IMR-90 (cell line): ENCODE measurements around the gene TEC. TPM values are rescaled to one million over a fixed set of nuclear protein-coding genes. Genes with fewer than 3 reads are reported as not detected.
"Not testable (repeated sequence)": the region's sequence is repeated elsewhere in the genome, so short reads cannot be mapped to it uniquely, and the experiment has no call there.

ENCODE experiments used
- ATAC-seq: fragments of 200-7000 bp; cut with Tn5 transposase; 2 replicates; pipeline ENCODE4 v1.9.1; 2020; ENCODE audit warnings: low read depth, mild to moderate bottlenecking, moderate library complexity
- BruUV-seq: library from RNA; stranded (reverse); fragments of 400-500 nt; replicated peaks from 2 replicates; lab custom pipeline; 2021; lab: Mats Ljungman, UMichigan
- CTCF ChIA-PET: fragments of 300-600 bp; formaldehyde crosslinking; extraction: SDS; loops from one replicate; lab custom pipeline; 2021; ENCODE audit warnings: antibody characterized with exemption; lab: Yijun Ruan, JAX
- POLR2A ChIA-PET: fragments of 300-600 bp; sonication (Branson Sonifier 250); formaldehyde crosslinking; loops from one replicate; lab custom pipeline; 2022; ENCODE audit warnings: antibody characterized with exemption; ENCODE audit not compliant: unreplicated experiment; lab: Charles Lee
- DNase-seq: peaks from one replicate; pipeline ENCODE4 v3.0.0; 2013
- H2AFZ ChIP-seq: replicated peaks from 2 replicates; pipeline ENCODE3; 2013; ENCODE audit warnings: low read length, mild to moderate bottlenecking; ENCODE audit not compliant: poor library complexity
- H2AK5ac ChIP-seq: 2 replicates; pipeline ENCODE4 v1.6.1; 2013; ENCODE audit warnings: low read depth, low read length, inconsistent platforms
- H2AK9ac ChIP-seq: replicated peaks from 2 replicates; pipeline ENCODE3; 2013; ENCODE audit warnings: mild to moderate bottlenecking, low read depth, low read length, moderate library complexity; ENCODE audit not compliant: poor library complexity
- H2BK120ac ChIP-seq: 2 replicates; pipeline ENCODE4 v1.6.1; 2013; ENCODE audit warnings: low read depth, low read length, inconsistent platforms
- H2BK15ac ChIP-seq: 3 replicates; pipeline ENCODE4 v1.6.1; 2013; ENCODE audit warnings: low read depth, low read length, inconsistent platforms
- H2BK20ac ChIP-seq: 2 replicates; pipeline ENCODE4 v1.6.1; 2013; ENCODE audit warnings: low read depth, mild to moderate bottlenecking, inconsistent platforms, low read length, moderate library complexity
- H2BK5ac ChIP-seq: 2 replicates; pipeline ENCODE4 v1.6.1; 2013; ENCODE audit warnings: mild to moderate bottlenecking, low read depth, low read length, inconsistent platforms; ENCODE audit not compliant: poor library complexity, severe bottlenecking
- H3K14ac ChIP-seq: replicated peaks from 2 replicates; pipeline ENCODE4 v1.6.1; 2013; ENCODE audit warnings: low read depth, low read length, inconsistent platforms
- H3K18ac ChIP-seq: 2 replicates; pipeline ENCODE4 v1.6.1; 2013; ENCODE audit warnings: low read depth, low read length, control low read depth
- H3K23ac ChIP-seq: 2 replicates; pipeline ENCODE4 v1.6.1; 2013; ENCODE audit warnings: low read depth, low read length, inconsistent platforms
- H3K27ac ChIP-seq: 2 replicates; pipeline ENCODE4 v1.5.1; 2013; ENCODE audit warnings: mild to moderate bottlenecking, control low read depth, low read length; ENCODE audit not compliant: insufficient read depth
- H3K27me3 ChIP-seq: 2 replicates; pipeline ENCODE4 v1.6.1; 2013; ENCODE audit warnings: low read length; ENCODE audit not compliant: control insufficient read depth, insufficient read depth
- H3K36me3 ChIP-seq: 2 replicates; pipeline ENCODE4 v1.6.1; 2013; ENCODE audit warnings: low read length, mixed read lengths; ENCODE audit not compliant: control insufficient read depth, insufficient read depth
- H3K4ac ChIP-seq: 2 replicates; pipeline ENCODE4 v1.6.1; 2013; ENCODE audit warnings: low read depth, low read length, inconsistent platforms
- H3K4me1 ChIP-seq: 2 replicates; pipeline ENCODE4 v1.6.1; 2013; ENCODE audit warnings: low read length, mixed read lengths; ENCODE audit not compliant: control insufficient read depth, insufficient read depth
- H3K4me2 ChIP-seq: 2 replicates; pipeline ENCODE4 v1.6.1; 2013; ENCODE audit warnings: low read depth, mild to moderate bottlenecking, control low read depth, low read length, moderate library complexity
- H3K4me3 ChIP-seq: 2 replicates; pipeline ENCODE4 v1.5.1; 2013; ENCODE audit warnings: low read depth, mild to moderate bottlenecking, control low read depth, low read length, moderate library complexity; ENCODE audit not compliant: insufficient read depth
- H3K56ac ChIP-seq: 2 replicates; pipeline ENCODE4 v1.6.1; 2013; ENCODE audit warnings: low read length, inconsistent platforms; ENCODE audit not compliant: insufficient read depth; ENCODE audit errors: extremely low read depth
- H3K79me1 ChIP-seq, 2 experiments: 2 replicates each; pipeline ENCODE4 v1.6.1; 2013; ENCODE audit warnings: low read length in 2 of 2, inconsistent platforms in 1 of 2, low read depth in 1 of 2
- H3K9ac ChIP-seq: 2 replicates; pipeline ENCODE4 v1.6.1; 2013; ENCODE audit warnings: low read depth, low read length, control low read depth
- H3K9me1 ChIP-seq: 2 replicates; pipeline ENCODE4 v1.6.1; 2013; ENCODE audit warnings: low read length, inconsistent platforms; ENCODE audit not compliant: insufficient read depth
- H3K9me3 ChIP-seq: 2 replicates; pipeline ENCODE4 v1.6.1; 2013; ENCODE audit warnings: low read length; ENCODE audit not compliant: control insufficient read depth, insufficient read depth
- H4K20me1 ChIP-seq: 2 replicates; pipeline ENCODE4 v1.6.1; 2013; ENCODE audit warnings: low read length, inconsistent platforms; ENCODE audit not compliant: insufficient read depth
- H4K5ac ChIP-seq: 2 replicates; pipeline ENCODE4 v1.6.1; 2013; ENCODE audit warnings: mild to moderate bottlenecking, low read depth, low read length, control low read depth
- H4K8ac ChIP-seq, 2 experiments: 2 replicates each; pipeline ENCODE4 v1.6.1; 2013; ENCODE audit warnings: low read depth in 2 of 2, low read length in 2 of 2, control low read depth in 1 of 2, inconsistent platforms in 1 of 2
- H4K91ac ChIP-seq: 2 replicates; pipeline ENCODE4 v1.6.1; 2013; ENCODE audit warnings: low read depth, low read length, inconsistent platforms; ENCODE audit not compliant: insufficient read depth
- CHD1 ChIP-seq: IDR thresholded peaks from 2 replicates; pipeline ENCODE4 v1.6.1; 2012; ENCODE audit warnings: low read depth, low read length, improper control_type of control experiment
- WGBS, 2 experiments: methylation state at CpG; one replicate each; pipeline versions ENCODE4 v1.1.5 to v1.1.7; 2013; ENCODE audit warnings: missing lambda C conversion rate in 2 of 2; ENCODE audit not compliant: insufficient read length in 1 of 2; ENCODE audit errors: extremely low coverage in 2 of 2; 5-methylcytosine and 5-hydroxymethylcytosine counted together
- dilution Hi-C: fragments of 300-500 bp; cut with HindIII; formaldehyde crosslinking; loops from one replicate; pipeline ENCODE4 v1.14.3; 2018; ENCODE audit warnings: low sequenced_read_pairs; ENCODE audit not compliant: unreplicated experiment
- in situ Hi-C: fragments of 300-500 bp; cut with MboI; formaldehyde crosslinking; loops from 3 replicates; pipeline ENCODE4 v1.14.3; 2019; ENCODE audit warnings: low sequenced_read_pairs, inconsistent platforms, mixed read lengths
- intact Hi-C: fragments of 100-400 bp; cut with micrococcal nuclease; formaldehyde crosslinking; loops from 2 replicates; pipeline ENCODE4 v1.10.0; 2022
- polyA plus RNA-seq, 3 experiments: library from polyadenylated mRNA; depleted of rRNA; stranded (reverse); fragments of >200 nt; gene quantifications; 2 replicates each; pipeline ENCODE4 v1.2.3, GENCODE V29; 2012; ENCODE audit warnings: low replicate concordance in 1 of 3
- total RNA-seq: library from RNA; depleted of rRNA; stranded (reverse); fragments of >200 nt; gene quantifications from 2 replicates; pipeline ENCODE4 v1.2.3, GENCODE V29; 2012
- TF ChIP-seq, protein P1 (sequence below): fragments of 150-350 bp; IDR thresholded peaks from 2 replicates; pipeline ENCODE4 v1.6.1; 2017; ENCODE audit warnings: mild to moderate bottlenecking, antibody characterized with exemption, low read length, low read depth

TEC gene
- total and polyA plus RNA-seq, 2 of the 4 experiments (the other 2 are of a cell fraction) = 0.39 to 0.54 TPM

DNA sequence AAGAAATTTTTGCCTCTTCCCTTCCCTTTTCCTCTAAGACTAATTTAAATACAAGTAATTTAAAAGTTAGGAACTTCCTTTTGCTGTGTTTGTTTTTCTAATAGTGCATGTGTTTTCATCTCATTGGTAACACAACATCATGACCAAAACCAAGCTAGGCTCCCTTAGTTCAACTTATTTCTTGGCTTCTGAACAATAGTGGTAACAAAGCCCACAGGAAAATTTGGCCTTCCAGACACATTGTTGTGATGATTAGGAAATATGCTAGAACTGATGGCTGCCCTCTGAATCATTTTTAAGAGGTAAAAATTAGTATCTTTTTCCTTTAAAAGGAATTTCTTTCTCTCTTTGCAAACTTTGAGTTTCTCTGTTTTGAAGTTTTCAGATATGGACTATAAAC, 25.5 kb upstream of the TEC start:
- H2BK15ac ChIP-seq = no peak overlapping the region
- no peaks in the 10 kb centered on the region for H3K27me3 ChIP-seq
- no peak overlapping the region for H3K27ac ChIP-seq
- H4K91ac ChIP-seq = no peak overlapping the region
- H3K9ac ChIP-seq = no peak overlapping the region
- no peak for TF ChIP-seq CHD1
- TF ChIP-seq, protein P1, sequence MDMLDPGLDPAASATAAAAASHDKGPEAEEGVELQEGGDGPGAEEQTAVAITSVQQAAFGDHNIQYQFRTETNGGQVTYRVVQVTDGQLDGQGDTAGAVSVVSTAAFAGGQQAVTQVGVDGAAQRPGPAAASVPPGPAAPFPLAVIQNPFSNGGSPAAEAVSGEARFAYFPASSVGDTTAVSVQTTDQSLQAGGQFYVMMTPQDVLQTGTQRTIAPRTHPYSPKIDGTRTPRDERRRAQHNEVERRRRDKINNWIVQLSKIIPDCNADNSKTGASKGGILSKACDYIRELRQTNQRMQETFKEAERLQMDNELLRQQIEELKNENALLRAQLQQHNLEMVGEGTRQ = no peak
- no peaks in the 10 kb centered on the region for H3K36me3 ChIP-seq
- no peak overlapping the region for H3K23ac ChIP-seq
- no peaks in the 10 kb centered on the region for H4K20me1 ChIP-seq
- no peak overlapping the region for H4K5ac ChIP-seq
- H2BK120ac ChIP-seq = no peak overlapping the region
- dilution Hi-C loops (no loop called here), in situ Hi-C loops (no loop called here), intact Hi-C loops (no loop called here)
- ATAC-seq (no peak), DNase-seq (no peak)
- no TSS peak for BruUV-seq
- no peak overlapping the region for H3K4me3 ChIP-seq
- H3K9me1 ChIP-seq = peaks cover 5% of the 10 kb centered on the region
- no peak overlapping the region for H2AFZ ChIP-seq
- no peaks in the 10 kb centered on the region for H3K9me3 ChIP-seq
- no peak overlapping the region for H2BK20ac ChIP-seq
- H2AK9ac ChIP-seq = no peak overlapping the region
- H3K14ac ChIP-seq = no peak overlapping the region
- CTCF ChIA-PET = no interaction called here
- no peak overlapping the region for H4K8ac ChIP-seq
- no peaks in the 10 kb centered on the region for H3K79me1 ChIP-seq
- H3K4ac ChIP-seq = no peak overlapping the region
- no peak overlapping the region for H3K4me2 ChIP-seq
- no peak overlapping the region for H3K56ac ChIP-seq
- peaks cover 5% of the 10 kb centered on the region for H3K4me1 ChIP-seq
- H2AK5ac ChIP-seq = no peak overlapping the region
- no peak overlapping the region for H3K18ac ChIP-seq
- POLR2A ChIA-PET = no interaction called here
- no peak overlapping the region for H2BK5ac ChIP-seq

GRCh38 chr4:48292218-48292790, 22.7 kb upstream of the TEC start:
- H2AK5ac ChIP-seq, H2AK9ac ChIP-seq, H2BK5ac ChIP-seq, H4K8ac ChIP-seq, dilution Hi-C loops, DNase-seq, H4K20me1 ChIP-seq, H3K4me2 ChIP-seq, intact Hi-C loops, H2BK20ac ChIP-seq, H3K14ac ChIP-seq, POLR2A ChIA-PET, H3K27ac ChIP-seq, H3K9me1 ChIP-seq, BruUV-seq, H2BK15ac ChIP-seq, H2BK120ac ChIP-seq, ATAC-seq, H3K56ac ChIP-seq, H3K18ac ChIP-seq, H3K9ac ChIP-seq, H3K4me1 ChIP-seq, H3K27me3 ChIP-seq, H3K9me3 ChIP-seq, H3K4me3 ChIP-seq, H3K36me3 ChIP-seq, CTCF ChIA-PET, H3K4ac ChIP-seq, H2AFZ ChIP-seq, H3K23ac ChIP-seq, H4K5ac ChIP-seq, in situ Hi-C loops, H4K91ac ChIP-seq, H3K79me1 ChIP-seq: not testable (repeated sequence)
- 100% methylated on average over 1 of the region's 40 CpGs; no CpG with 5 or more reads in 1 of the 2 experiments for WGBS, 2 experiments
